Measurements from ENCODE around the gene LORICRIN. TPM values are rescaled to one million over a fixed set of nuclear protein-coding genes. Genes with fewer than 3 reads are reported as not detected.

LORICRIN gene
- not detected in 2 replicates for total RNA-seq (2014; rRNA removed; shearing (Covaris generic))

- DNase-seq (ENCODE audit: low read depth) = no peak
Observed at GRCh38 chr1:153259387-153259786, at the start of gene LORICRIN. Gene LORICRIN (plus strand): TSS chr1:153259687. CDS start chr1:153260950, 1,263 bp downstream.

GRCh38 chr1:153210206-153210605, 49.3 kb upstream of the LORICRIN start:
- no peak for DNase-seq (ENCODE audit: low read depth)

GRCh38 chr1:153212201-153212600, 47.3 kb upstream of the LORICRIN start:
- no peak for DNase-seq (ENCODE audit: low read depth)

- no peak for DNase-seq (ENCODE audit: low read depth)
Observed at GRCh38 chr1:153213519-153213918, 46.0 kb upstream of the LORICRIN start.

GRCh38 chr1:153217212-153217611, 42.3 kb upstream of the LORICRIN start, which contains the start of gene PRR9:
Gene PRR9 (plus strand): TSS chr1:153217584. CDS start chr1:153218145, 561 bp downstream.
- peak; percentile 13 for DNase-seq (ENCODE audit: low read depth)

GRCh38 chr1:153217744-153218416, 41.6 kb upstream of the LORICRIN start:
- DNase-seq (ENCODE audit: low read depth) = no peak

GRCh38 chr1:153220606-153221303, 38.7 kb upstream of the LORICRIN start:
- DNase-seq (ENCODE audit: low read depth) = no peak

- peak; percentile 52 for DNase-seq (ENCODE audit: low read depth)
Observed at GRCh38 chr1:153223040-153223891, 36.2 kb upstream of the LORICRIN start.

- no peak for DNase-seq (ENCODE audit: low read depth)
Observed at GRCh38 chr1:153227810-153228209, 31.7 kb upstream of the LORICRIN start.

- no peak for DNase-seq (ENCODE audit: low read depth)
Observed at GRCh38 chr1:153228491-153228890, 31.0 kb upstream of the LORICRIN start.

GRCh38 chr1:153229076-153229829, 30.2 kb upstream of the LORICRIN start:
- peak; percentile 13 for DNase-seq (ENCODE audit: low read depth)

GRCh38 chr1:153231363-153231762, 28.1 kb upstream of the LORICRIN start:
- no peak for DNase-seq (ENCODE audit: low read depth)

- no peak for DNase-seq (ENCODE audit: low read depth)
Observed at GRCh38 chr1:153231785-153232184, 27.7 kb upstream of the LORICRIN start.

- DNase-seq (ENCODE audit: low read depth) = no peak
Observed at GRCh38 chr1:153232553-153232952, 26.9 kb upstream of the LORICRIN start.

GRCh38 chr1:153233448-153233847, 26.0 kb upstream of the LORICRIN start:
- no peak for DNase-seq (ENCODE audit: low read depth)

GRCh38 chr1:153238527-153238926, 21.0 kb upstream of the LORICRIN start:
- no peak for DNase-seq (ENCODE audit: low read depth)

- DNase-seq (ENCODE audit: low read depth) = no peak
Observed at GRCh38 chr1:153242160-153242559, 17.3 kb upstream of the LORICRIN start.

GRCh38 chr1:153245466-153245865, 14.0 kb upstream of the LORICRIN start:
- DNase-seq (ENCODE audit: low read depth) = no peak

GRCh38 chr1:153246018-153246417, 13.5 kb upstream of the LORICRIN start:
- no peak for DNase-seq (ENCODE audit: low read depth)

GRCh38 chr1:153246825-153247224, 12.7 kb upstream of the LORICRIN start:
- no peak for DNase-seq (ENCODE audit: low read depth)

- DNase-seq (ENCODE audit: low read depth) = no peak
Observed at GRCh38 chr1:153248176-153248879, 11.2 kb upstream of the LORICRIN start.

Measured in RPMI7951 (cell line).